HCT116 (cell line): Measurements from ENCODE around the gene XPC. TPM values are rescaled to one million over a fixed set of nuclear protein-coding genes. Genes with fewer than 3 reads are reported as not detected.

Experiments used
- ATAC-seq: fragments of 200-7000 bp; cut with Tn5 transposase; 2 replicates; pipeline ENCODE4 v1.9.1; 2020; ENCODE audit warnings: mild to moderate bottlenecking, moderate library complexity
- BruUV-seq: library from RNA; stranded (reverse); fragments of 400-500 nt; replicated peaks from 2 replicates; lab custom pipeline; 2021; lab: Mats Ljungman, UMichigan
- CTCF ChIA-PET: fragments of 300-600 bp; sonication (Branson Sonifier 250); formaldehyde crosslinking; loops from one replicate; lab custom pipeline; 2021; ENCODE audit warnings: antibody characterized with exemption; lab: Charles Lee
- POLR2A ChIA-PET: fragments of 300-600, 350-600 bp; sonication (Branson Sonifier 250); formaldehyde crosslinking; loops from one replicate; lab custom pipeline; 2021; ENCODE audit warnings: antibody characterized with exemption; lab: Charles Lee
- RAD21 ChIA-PET, 2 experiments: fragments of 300-600 bp; sonication (Branson Sonifier 250); formaldehyde crosslinking; loops; one replicate each; lab custom pipeline; 2023; ENCODE audit warnings: low total read pairs in 2 of 2; ENCODE audit not compliant: uncharacterized antibody in 2 of 2, unreplicated experiment in 2 of 2, low non-redundant PET in 1 of 2; lab: Charles Lee
- DNase-seq: peaks from one replicate; pipeline ENCODE4 v3.0.0-alpha.2; 2010; ENCODE audit warnings: low read depth, low spot score
- H2AFZ ChIP-seq: fragments of 200-600 bp; shearing (Covaris generic), sonication (generic); 2 replicates; pipeline ENCODE4 v1.6.1; 2017; ENCODE audit warnings: low read depth, mixed run types, mixed read lengths, antibody characterized with exemption, low read length; ENCODE audit not compliant: poor library complexity, severe bottlenecking
- H3K27ac ChIP-seq: 2 replicates; pipeline ENCODE4 v1.5.1; 2012; ENCODE audit warnings: low read depth, low read length
- H3K27me3 ChIP-seq: fragments of 200-600 bp; sonication (generic); 2 replicates; pipeline ENCODE4 v1.6.1; 2016; ENCODE audit warnings: mixed run types, low read length, mixed read lengths; ENCODE audit not compliant: insufficient read depth
- H3K36me3 ChIP-seq, 2 experiments: fragments of 200-500 bp in 1 of 2; fragments of 200-600 bp in 1 of 2; sonication (Bioruptor generic) in 1 of 2; sonication (generic) in 1 of 2; 2 replicates each; pipeline versions ENCODE4 v1.5.1 to v1.6.1; 2014 to 2016; ENCODE audit warnings: low read length in 2 of 2, inconsistent platforms in 1 of 2, mixed read lengths in 1 of 2, mixed run types in 1 of 2; ENCODE audit not compliant: insufficient read depth in 2 of 2, control insufficient read depth in 1 of 2
- H3K4me1 ChIP-seq, 2 experiments: fragments of 200-600 bp in 1 of 2; sonication (generic) in 1 of 2; 2 replicates each; pipeline versions ENCODE4 v1.5.1 to v1.6.1; 2012 to 2017; ENCODE audit warnings: low read length in 2 of 2, inconsistent platforms in 1 of 2, mild to moderate bottlenecking in 1 of 2, mixed read lengths in 1 of 2, mixed run types in 1 of 2, moderate library complexity in 1 of 2; ENCODE audit not compliant: insufficient read depth in 2 of 2, control insufficient read depth in 1 of 2
- H3K4me2 ChIP-seq: fragments of 200-600 bp; sonication (generic); 2 replicates; pipeline ENCODE4 v1.6.1; 2017; ENCODE audit warnings: mixed run types, low read length, mixed read lengths
- H3K4me3 ChIP-seq, 2 experiments: fragments of 200-600 bp in 1 of 2; sonication (generic) in 1 of 2; replicated peaks in 1 of 2; 2 replicates each; pipeline ENCODE4 v1.5.1; 2011 to 2016; ENCODE audit warnings: low read length in 2 of 2, control low read depth in 1 of 2, low read depth in 1 of 2, mild to moderate bottlenecking in 1 of 2, mixed read lengths in 1 of 2, mixed run types in 1 of 2
- H3K79me2 ChIP-seq: fragments of 200-600 bp; sonication (generic); 2 replicates; pipeline ENCODE4 v1.6.1; 2017; ENCODE audit warnings: mild to moderate bottlenecking, mixed run types, low read length, moderate library complexity, mixed read lengths; ENCODE audit not compliant: insufficient read depth
- H3K9ac ChIP-seq: fragments of 200-600 bp; sonication (generic); 2 replicates; pipeline ENCODE4 v1.6.1; 2016; ENCODE audit warnings: low read length, mixed read lengths
- H3K9me2 ChIP-seq: fragments of 200-600 bp; sonication (generic), shearing (Covaris generic); 2 replicates; pipeline ENCODE4 v1.6.1; 2017; ENCODE audit warnings: mixed run types, mild to moderate bottlenecking, moderate library complexity; ENCODE audit not compliant: insufficient read depth
- H3K9me3 ChIP-seq, 2 experiments: fragments of 200-500 bp in 1 of 2; fragments of 200-600 bp in 1 of 2; sonication (Bioruptor generic) in 1 of 2; sonication (generic) in 1 of 2; 2 replicates each; pipeline ENCODE4 v1.6.1; 2014 to 2017; ENCODE audit warnings: low read length in 2 of 2, mixed read lengths in 2 of 2, inconsistent platforms in 1 of 2, low read depth in 1 of 2, mild to moderate bottlenecking in 1 of 2, mixed run types in 1 of 2, moderate library complexity in 1 of 2; ENCODE audit not compliant: control insufficient read depth in 1 of 2, insufficient read depth in 1 of 2
- H4K20me1 ChIP-seq: fragments of 200-600 bp; sonication (generic), shearing (Covaris generic); 2 replicates; pipeline ENCODE4 v1.6.1; 2017; ENCODE audit warnings: mixed run types, mild to moderate bottlenecking, moderate library complexity; ENCODE audit not compliant: insufficient read depth
- CBX3 ChIP-seq: IDR thresholded peaks from 2 replicates; pipeline ENCODE4 v1.6.1; 2012; ENCODE audit warnings: low read depth
- CEBPB ChIP-seq: IDR thresholded peaks from 2 replicates; pipeline ENCODE4 v1.6.1; 2012; ENCODE audit warnings: low read depth
- EGR1 ChIP-seq: IDR thresholded peaks from 2 replicates; pipeline ENCODE4 v1.6.1; 2012; ENCODE audit warnings: low read depth
- ELF1 ChIP-seq: IDR thresholded peaks from 2 replicates; pipeline ENCODE4 v1.6.1; 2012; ENCODE audit warnings: low read depth, borderline replicate concordance
- EZH2phosphoT487 ChIP-seq: fragments of 200-600 bp; IDR thresholded peaks from 2 replicates; pipeline ENCODE4 v1.6.1; 2018; ENCODE audit warnings: antibody characterized with exemption, borderline replicate concordance
- JUND ChIP-seq: IDR thresholded peaks from 2 replicates; pipeline ENCODE4 v1.6.1; 2012
- POLR2A ChIP-seq: IDR thresholded peaks from 2 replicates; pipeline ENCODE4 v1.7.0; 2011; ENCODE audit warnings: borderline replicate concordance; ENCODE audit not compliant: insufficient read depth, insufficient read length; ENCODE audit errors: extremely low read depth
- POLR2AphosphoS5 ChIP-seq: IDR thresholded peaks from 2 replicates; pipeline ENCODE4 v1.6.1; 2011; ENCODE audit warnings: mild to moderate bottlenecking, low read depth, low read length, moderate library complexity
- SIN3A ChIP-seq: IDR thresholded peaks from 2 replicates; pipeline ENCODE4 v1.6.1; 2012; ENCODE audit warnings: low read depth
- SRF ChIP-seq: IDR thresholded peaks from 2 replicates; pipeline ENCODE4 v1.6.1; 2012; ENCODE audit warnings: low read depth
- TCF7L2 ChIP-seq: IDR thresholded peaks from 2 replicates; pipeline ENCODE4 v1.7.0; 2011; ENCODE audit warnings: borderline replicate concordance, inconsistent platforms; ENCODE audit not compliant: insufficient read depth, insufficient read length; ENCODE audit errors: extremely low read depth
- ZBTB33 ChIP-seq: IDR thresholded peaks from 2 replicates; pipeline ENCODE4 v1.6.1; 2011; ENCODE audit warnings: mild to moderate bottlenecking, low read length, moderate library complexity; ENCODE audit not compliant: insufficient replicate concordance; ENCODE audit errors: extremely low read depth
- ZFX ChIP-seq: fragments of 450-650 bp; IDR thresholded peaks from 2 replicates; pipeline ENCODE4 v1.6.1; 2017
- ZNF274 ChIP-seq: fragments of 200-500 bp; sonication (Bioruptor generic); IDR thresholded peaks from 2 replicates; pipeline ENCODE4 v1.6.1; 2014; ENCODE audit warnings: mild to moderate bottlenecking, low read depth, low read length, inconsistent platforms
- intact Hi-C: fragments of 100-400 bp; cut with micrococcal nuclease; formaldehyde crosslinking; loops from 2 replicates; pipeline ENCODE4 v1.10.0; 2022
- total RNA-seq: library from RNA; stranded (reverse); gene quantifications from one replicate; pipeline ENCODE4 v1.2.1, GENCODE V29; 2021; ENCODE audit not compliant: unreplicated experiment

Gene XPC
- total RNA-seq, 1 experiment from 2014 or later = 29.5 TPM

GRCh38 chr3:14214764-14215163, 36.4 kb upstream of the XPC start:
- intact Hi-C loops = no loop called here
- Histone ChIP-seq H3K27ac (no peak overlapping the region), H3K36me3 (no peaks in the 10 kb centered on the region), H2AFZ (no peak overlapping the region), H3K9me2 (no peaks in the 10 kb centered on the region), H4K20me1 (no peaks in the 10 kb centered on the region), H3K9me3 (no peaks in the 10 kb centered on the region), H3K4me1 (no peaks in the 10 kb centered on the region), H3K4me2 (no peak overlapping the region), H3K79me2 (no peaks in the 10 kb centered on the region), H3K9ac (no peak overlapping the region), H3K27me3 (no peaks in the 10 kb centered on the region), H3K4me3 (no peak overlapping the region)
- ATAC-seq (no peak), DNase-seq (no peak)
- CTCF ChIA-PET = interaction anchor here (5.1 kb wide), 1 partner anchor 11 kb away, joined by 20 read pairs; no protein-coding TSS in a partner anchor
- BruUV-seq = no TSS peak
- RAD21 ChIA-PET = no interaction called here
- TF ChIP-seq JUND (no peak), EGR1 (no peak), POLR2AphosphoS5 (no peak), TCF7L2 (no peak), ELF1 (no peak), SIN3A (no peak), ZNF274 (no peak), ZFX (no peak), CBX3 (no peak), CEBPB (no peak), ZBTB33 (no peak), POLR2A (no peak), SRF (no peak), EZH2phosphoT487 (no peak)
- POLR2A ChIA-PET = no interaction called here
